ENCODE results near the gene UBE2J2. TPM values are rescaled to one million over a fixed set of nuclear protein-coding genes. Genes with fewer than 3 reads are reported as not detected.
A peak's percentile ranks its signal among the peaks of the same experiment; 100 is the strongest.
"Not testable (repeated sequence)": the region's sequence is repeated elsewhere in the genome, so short reads cannot be mapped to it uniquely, and the experiment has no call there.

The UBE2J2 gene
- total RNA-seq (2012; rRNA removed): 29.5 and 31.9 TPM in 2 replicates

GRCh38 chr1:1273512-1274298, at the start of gene UBE2J2:
Gene UBE2J2 (minus strand): TSS chr1:1273854. CDS start chr1:1267992, 5,862 bp downstream.
- Histone ChIP-seq H3K4me2 (ENCODE audit: low read length) (peak within 1 kb of the TSS; percentile 99), H3K9ac (ENCODE audit: low read depth, low read length) (peak within 1 kb of the TSS; percentile 100), H3K27me3 (ENCODE audit: control insufficient read depth, insufficient read depth, low read length) (no peaks in the 10 kb centered on the region), H3K36me3 (ENCODE audit: insufficient read depth, low read length) (peaks cover 18% of the 10 kb centered on the region), H3K9me3 (replicated peaks; ENCODE audit: low read length) (no peaks in the 10 kb centered on the region), H3K4me1 (ENCODE audit: control insufficient read depth, insufficient read depth, low read length) (peaks cover 35% of the 10 kb centered on the region), H3K4me3 (ENCODE audit: low read length) (peak within 1 kb of the TSS; percentile 99)

- H3K36me3 ChIP-seq (ENCODE audit: insufficient read depth, low read length): peaks cover 32% of the 10 kb centered on the region
- H3K9me3 ChIP-seq (replicated peaks; ENCODE audit: low read length): no peaks in the 10 kb centered on the region
- H3K9ac ChIP-seq (ENCODE audit: low read depth, low read length): no peak overlapping the region
- peak overlapping the region; percentile 71 for H3K4me2 ChIP-seq (ENCODE audit: low read length)
- H3K4me3 ChIP-seq (ENCODE audit: low read length): no peak overlapping the region
- H3K27me3 ChIP-seq (ENCODE audit: control insufficient read depth, insufficient read depth, low read length): no peaks in the 10 kb centered on the region
- H3K4me1 ChIP-seq (ENCODE audit: control insufficient read depth, insufficient read depth, low read length): peaks cover 45% of the 10 kb centered on the region
Observed at GRCh38 chr1:1322952-1323351, 49.3 kb upstream of the UBE2J2 start.

GRCh38 chr1:1322418-1322817, 48.8 kb upstream of the UBE2J2 start:
- no peak overlapping the region for H3K9ac ChIP-seq (ENCODE audit: low read depth, low read length)
- peak overlapping the region; percentile 15 for H3K4me2 ChIP-seq (ENCODE audit: low read length)
- peaks cover 51% of the 10 kb centered on the region for H3K4me1 ChIP-seq (ENCODE audit: control insufficient read depth, insufficient read depth, low read length)

GRCh38 chr1:1321477-1321876, 47.8 kb upstream of the UBE2J2 start:
- H3K4me2 ChIP-seq (ENCODE audit: low read length): peak overlapping the region; percentile 62
- peaks cover 27% of the 10 kb centered on the region for H3K36me3 ChIP-seq (ENCODE audit: insufficient read depth, low read length)
- H3K9me3 ChIP-seq (replicated peaks; ENCODE audit: low read length): no peaks in the 10 kb centered on the region
- no peak overlapping the region for H3K9ac ChIP-seq (ENCODE audit: low read depth, low read length)
- no peaks in the 10 kb centered on the region for H3K27me3 ChIP-seq (ENCODE audit: control insufficient read depth, insufficient read depth, low read length)
- H3K4me3 ChIP-seq (ENCODE audit: low read length): peak overlapping the region; percentile 39
- peaks cover 51% of the 10 kb centered on the region for H3K4me1 ChIP-seq (ENCODE audit: control insufficient read depth, insufficient read depth, low read length)

More at GRCh38 chr1:1322418-1322817, 48.8 kb upstream of the UBE2J2 start:
- Histone ChIP-seq H3K4me3 (ENCODE audit: low read length) (no peak overlapping the region), H3K9me3 (replicated peaks; ENCODE audit: low read length) (no peaks in the 10 kb centered on the region), H3K27me3 (ENCODE audit: control insufficient read depth, insufficient read depth, low read length) (no peaks in the 10 kb centered on the region), H3K36me3 (ENCODE audit: insufficient read depth, low read length) (peaks cover 30% of the 10 kb centered on the region)

GRCh38 chr1:1320666-1321448, 47.2 kb upstream of the UBE2J2 start:
- H3K9me3 ChIP-seq (replicated peaks; ENCODE audit: low read length): no peaks in the 10 kb centered on the region
- peaks cover 30% of the 10 kb centered on the region for H3K36me3 ChIP-seq (ENCODE audit: insufficient read depth, low read length)
- no peaks in the 10 kb centered on the region for H3K27me3 ChIP-seq (ENCODE audit: control insufficient read depth, insufficient read depth, low read length)
- no peak overlapping the region for H3K9ac ChIP-seq (ENCODE audit: low read depth, low read length)
- peak overlapping the region; percentile 39 for H3K4me3 ChIP-seq (ENCODE audit: low read length)
- H3K4me2 ChIP-seq (ENCODE audit: low read length): peak overlapping the region; percentile 62
- H3K4me1 ChIP-seq (ENCODE audit: control insufficient read depth, insufficient read depth, low read length): peaks cover 49% of the 10 kb centered on the region

- Histone ChIP-seq H3K4me3 (ENCODE audit: low read length) (no peak overlapping the region), H3K4me2 (ENCODE audit: low read length) (no peak overlapping the region), H3K9me3 (replicated peaks; ENCODE audit: low read length) (no peaks in the 10 kb centered on the region), H3K27me3 (ENCODE audit: control insufficient read depth, insufficient read depth, low read length) (no peaks in the 10 kb centered on the region), H3K9ac (ENCODE audit: low read depth, low read length) (no peak overlapping the region), H3K36me3 (ENCODE audit: insufficient read depth, low read length) (peaks cover 37% of the 10 kb centered on the region), H3K4me1 (ENCODE audit: control insufficient read depth, insufficient read depth, low read length) (peaks cover 43% of the 10 kb centered on the region)
Observed at GRCh38 chr1:1319646-1319941, 45.9 kb upstream of the UBE2J2 start.

GRCh38 chr1:1318777-1319645, 45.4 kb upstream of the UBE2J2 start:
- Histone ChIP-seq H3K4me2 (ENCODE audit: low read length) (no peak overlapping the region), H3K9ac (ENCODE audit: low read depth, low read length) (no peak overlapping the region), H3K4me1 (ENCODE audit: control insufficient read depth, insufficient read depth, low read length) (peaks cover 43% of the 10 kb centered on the region), H3K36me3 (ENCODE audit: insufficient read depth, low read length) (peaks cover 43% of the 10 kb centered on the region), H3K9me3 (replicated peaks; ENCODE audit: low read length) (no peaks in the 10 kb centered on the region), H3K4me3 (ENCODE audit: low read length) (no peak overlapping the region), H3K27me3 (ENCODE audit: control insufficient read depth, insufficient read depth, low read length) (no peaks in the 10 kb centered on the region)

GRCh38 chr1:1318131-1318652, 44.5 kb upstream of the UBE2J2 start:
- no peak overlapping the region for H3K4me3 ChIP-seq (ENCODE audit: low read length)
- peak overlapping the region; percentile 28 for H3K4me2 ChIP-seq (ENCODE audit: low read length)
- no peaks in the 10 kb centered on the region for H3K27me3 ChIP-seq (ENCODE audit: control insufficient read depth, insufficient read depth, low read length)
- no peak overlapping the region for H3K9ac ChIP-seq (ENCODE audit: low read depth, low read length)
- H3K4me1 ChIP-seq (ENCODE audit: control insufficient read depth, insufficient read depth, low read length): peaks cover 38% of the 10 kb centered on the region
- H3K9me3 ChIP-seq (replicated peaks; ENCODE audit: low read length): no peaks in the 10 kb centered on the region
- peaks cover 51% of the 10 kb centered on the region for H3K36me3 ChIP-seq (ENCODE audit: insufficient read depth, low read length)

- Histone ChIP-seq H3K36me3 (ENCODE audit: insufficient read depth, low read length) (peaks cover 59% of the 10 kb centered on the region), H3K9me3 (replicated peaks; ENCODE audit: low read length) (no peaks in the 10 kb centered on the region), H3K4me2 (ENCODE audit: low read length) (no peak overlapping the region), H3K9ac (ENCODE audit: low read depth, low read length) (no peak overlapping the region), H3K4me3 (ENCODE audit: low read length) (no peak overlapping the region), H3K4me1 (ENCODE audit: control insufficient read depth, insufficient read depth, low read length) (peaks cover 32% of the 10 kb centered on the region), H3K27me3 (ENCODE audit: control insufficient read depth, insufficient read depth, low read length) (no peaks in the 10 kb centered on the region)
Observed at GRCh38 chr1:1317420-1317819, 43.8 kb upstream of the UBE2J2 start.

GRCh38 chr1:1316199-1316598, 42.5 kb upstream of the UBE2J2 start:
- H3K36me3 ChIP-seq (ENCODE audit: insufficient read depth, low read length): peaks cover 69% of the 10 kb centered on the region
- H3K4me3 ChIP-seq (ENCODE audit: low read length); H3K9me3 ChIP-seq (replicated peaks; ENCODE audit: low read length); H3K4me2 ChIP-seq (ENCODE audit: low read length); H3K9ac ChIP-seq (ENCODE audit: low read depth, low read length); H3K27me3 ChIP-seq (ENCODE audit: control insufficient read depth, insufficient read depth, low read length): not testable (repeated sequence)
- peaks cover 26% of the 10 kb centered on the region for H3K4me1 ChIP-seq (ENCODE audit: control insufficient read depth, insufficient read depth, low read length)

- Histone ChIP-seq H3K4me2 (ENCODE audit: low read length) (no peak overlapping the region), H3K9ac (ENCODE audit: low read depth, low read length) (no peak overlapping the region), H3K27me3 (ENCODE audit: control insufficient read depth, insufficient read depth, low read length) (no peaks in the 10 kb centered on the region), H3K9me3 (replicated peaks; ENCODE audit: low read length) (no peaks in the 10 kb centered on the region), H3K4me3 (ENCODE audit: low read length) (no peak overlapping the region), H3K4me1 (ENCODE audit: control insufficient read depth, insufficient read depth, low read length) (peaks cover 19% of the 10 kb centered on the region), H3K36me3 (ENCODE audit: insufficient read depth, low read length) (peaks cover 75% of the 10 kb centered on the region)
Observed at GRCh38 chr1:1315435-1315954, 41.8 kb upstream of the UBE2J2 start.

Measured in skeletal muscle satellite cell (primary cell).